K562 (cell line): ENCODE data around the gene UGT2A1. TPM values are rescaled to one million over a fixed set of nuclear protein-coding genes. Genes with fewer than 3 reads are reported as not detected.

ENCODE experiments used
- ATAC-seq: fragments of 200-7000 bp; cut with Tn5 transposase; 3 replicates; pipeline ENCODE4 v1.9.1; 2020; ENCODE audit warnings: moderate library complexity
- BruUV-seq: library from RNA; stranded (reverse); fragments of 400-500 nt; replicated peaks from 2 replicates; lab custom pipeline; 2021; lab: Mats Ljungman, UMichigan
- CTCF ChIA-PET: fragments of 300-600 bp; formaldehyde crosslinking; extraction: SDS; loops from one replicate; lab custom pipeline; 2021; ENCODE audit warnings: low intra/inter-chr PET ratio; lab: Yijun Ruan, JAX
- POLR2A ChIA-PET: fragments of 300-600, 350-650 bp; sonication (Branson Sonifier 250); formaldehyde crosslinking; extraction: SDS; loops from one replicate; lab custom pipeline; 2021; ENCODE audit warnings: antibody characterized with exemption, inconsistent platforms; lab: Yijun Ruan, JAX
- DNase-seq, 4 experiments: peaks; one replicate each; pipeline versions ENCODE4 v3.0.0 to v3.0.0-alpha.2; 2011 to 2018; ENCODE audit warnings: low spot score in 3 of 4, mixed read lengths in 3 of 4; ENCODE audit errors: extremely low read depth in 1 of 4
- FAIRE-seq: peaks from 2 replicates; lab custom pipeline; 2011; peaks lifted over from hg19 to GRCh38; lab: Jason Lieb, UNC
- H2AFZ ChIP-seq: 2 replicates; pipeline ENCODE4 v1.6.0; 2011; ENCODE audit warnings: low read depth, low read length, control low read depth, inconsistent platforms
- H3K27ac ChIP-seq: fragments of 200-600 bp; 3 replicates; pipeline ENCODE4 v1.8.0; 2011; ENCODE audit warnings: low read depth, mild to moderate bottlenecking, control low read depth, inconsistent platforms, low read length, moderate library complexity, mixed read lengths; ENCODE audit errors: extremely low read depth
- H3K27me3 ChIP-seq, 2 experiments: fragments of 300-600 bp in 1 of 2; 2 replicates in 1 of 2; 3 replicates in 1 of 2; pipeline versions ENCODE4 v1.6.0 to v1.8.0; 2011; ENCODE audit warnings: inconsistent platforms in 2 of 2, low read length in 2 of 2, mild to moderate bottlenecking in 1 of 2, mixed read lengths in 1 of 2, moderate library complexity in 1 of 2; ENCODE audit not compliant: control insufficient read depth in 2 of 2, insufficient read depth in 2 of 2
- H3K36me3 ChIP-seq: fragments of 300-600 bp; 3 replicates; pipeline ENCODE4 v1.8.0; 2011; ENCODE audit warnings: mild to moderate bottlenecking, low read length, inconsistent platforms; ENCODE audit not compliant: control insufficient read depth, insufficient read depth
- H3K4me1 ChIP-seq, 2 experiments: fragments of 200-600 bp in 1 of 2; replicated peaks in 1 of 2; 2 replicates in 1 of 2; 3 replicates in 1 of 2; pipeline versions ENCODE4 v1.5.1 to v1.8.0; 2011; ENCODE audit warnings: inconsistent platforms in 2 of 2, low read length in 2 of 2, mild to moderate bottlenecking in 1 of 2, mixed read lengths in 1 of 2, moderate library complexity in 1 of 2; ENCODE audit not compliant: control insufficient read depth in 2 of 2, insufficient read depth in 2 of 2
- H3K4me2 ChIP-seq: 2 replicates; pipeline ENCODE4 v1.6.1; 2011; ENCODE audit warnings: low read length, control low read depth, inconsistent platforms, mixed read lengths; ENCODE audit not compliant: insufficient read depth
- H3K4me3 ChIP-seq: fragments of 200-600 bp; sonication (generic), shearing (Covaris generic); 2 replicates; pipeline ENCODE4 v1.5.1; 2016; ENCODE audit warnings: control low read depth, inconsistent platforms
- H3K79me2 ChIP-seq: fragments of 200-600 bp; 3 replicates; pipeline ENCODE4 v1.8.0; 2011; ENCODE audit warnings: low read length, inconsistent platforms; ENCODE audit not compliant: control insufficient read depth, insufficient read depth
- H3K9ac ChIP-seq, 2 experiments: 2 replicates each; pipeline versions ENCODE4 v1.6.0 to v1.6.1; 2011; ENCODE audit warnings: low read depth in 2 of 2, low read length in 2 of 2, control low read depth in 1 of 2, inconsistent platforms in 1 of 2, mild to moderate bottlenecking in 1 of 2, mixed read lengths in 1 of 2; ENCODE audit not compliant: insufficient read depth in 1 of 2
- H3K9me1 ChIP-seq: one replicate; pipeline ENCODE4 v1.6.0; 2011; ENCODE audit warnings: inconsistent platforms, mild to moderate bottlenecking, low read length, moderate library complexity; ENCODE audit not compliant: control insufficient read depth, insufficient read depth
- H3K9me3 ChIP-seq: replicated peaks from 2 replicates; pipeline ENCODE4 v1.5.1; 2011; ENCODE audit warnings: low read depth, low read length, inconsistent platforms; ENCODE audit not compliant: control insufficient read depth, insufficient read depth
- H4K20me1 ChIP-seq: replicated peaks from 2 replicates; pipeline ENCODE4 v1.6.1; 2011; ENCODE audit warnings: low read length, inconsistent platforms, mixed read lengths; ENCODE audit not compliant: control insufficient read depth, insufficient read depth
- ARHGAP35 ChIP-seq: fragments of 450-650 bp; IDR thresholded peaks from 2 replicates; pipeline ENCODE4 v1.6.1; 2018; ENCODE audit not compliant: partially characterized antibody
- CAMTA2 ChIP-seq: fragments of 250-450 bp; sonication (Bioruptor Pico); conservative IDR thresholded peaks from 2 replicates; pipeline ENCODE4 v1.5.1; 2022
- CHD1 ChIP-seq: fragments of 200-600 bp; sonication (generic); IDR thresholded peaks from one replicate; pipeline ENCODE4 v1.6.1; 2012; ENCODE audit warnings: mild to moderate bottlenecking, moderate library complexity, low read length, inconsistent platforms
- ETV1 ChIP-seq: fragments of 450-650 bp; conservative IDR thresholded peaks from 2 replicates; pipeline ENCODE4 v1.6.1; 2016; ENCODE audit warnings: missing genetic modification characterization, control low read depth, low read depth, missing compliant biosample characterization
- JUND ChIP-seq, 2 experiments: IDR thresholded peaks; 2 replicates in 1 of 2; 3 replicates in 1 of 2; pipeline ENCODE4 v1.6.1; 2011; ENCODE audit warnings: borderline replicate concordance in 2 of 2, low read depth in 2 of 2, low read length in 2 of 2, improper control_type of control experiment in 1 of 2, missing biosample characterization in 1 of 2, missing genetic modification characterization in 1 of 2, missing genetic modification reagents in 1 of 2
- NFIC ChIP-seq: fragments of 450-650 bp; IDR thresholded peaks from 2 replicates; pipeline ENCODE4 v1.6.1; 2017; ENCODE audit warnings: mild to moderate bottlenecking, inconsistent platforms
- NUFIP1 ChIP-seq: fragments of 450-650 bp; IDR thresholded peaks from 2 replicates; pipeline ENCODE4 v1.6.1; 2018; ENCODE audit not compliant: partially characterized antibody
- TRIM28 ChIP-seq: fragments of 450-650 bp; IDR thresholded peaks from 2 replicates; pipeline ENCODE4 v1.6.1; 2017
- ZNF146 ChIP-seq: IDR thresholded peaks from one replicate; pipeline ENCODE4 v1.6.1; 2018; ENCODE audit warnings: missing compliant biosample characterization; ENCODE audit not compliant: unreplicated experiment
- ZNF445 ChIP-seq: fragments of 250-450 bp; sonication (Bioruptor Pico); IDR thresholded peaks from 2 replicates; pipeline ENCODE4 v1.4.0; 2020; ENCODE audit warnings: low read depth, mild to moderate bottlenecking, moderate library complexity
- ZNF586 ChIP-seq: fragments of 450-650 bp; formaldehyde crosslinking; conservative IDR thresholded peaks from 2 replicates; pipeline ENCODE4 v1.4.0; 2020; ENCODE audit warnings: mild to moderate bottlenecking, moderate library complexity
- WGBS: fragments of 100-300 bp; shearing (Covaris generic); methylation state at CpG from one replicate; pipeline ENCODE4 v1.1.6; 2016; ENCODE audit warnings: low coverage, mixed read lengths; ENCODE audit not compliant: insufficient coverage; ENCODE audit errors: missing lambda C conversion rate; 5-methylcytosine and 5-hydroxymethylcytosine counted together
- in situ Hi-C: fragments of 300-500 bp; cut with MboI; formaldehyde crosslinking; loops from 4 replicates; pipeline ENCODE4 v1.15.0; 2018; ENCODE audit warnings: inconsistent platforms, mixed read lengths
- intact Hi-C: fragments of 100-400 bp; cut with micrococcal nuclease; formaldehyde crosslinking; loops from 2 replicates; pipeline ENCODE4 v1.14.2; 2022
- polyA plus RNA-seq, 8 experiments: library from polyadenylated mRNA; depleted of rRNA in 4 of 8; stranded (reverse) in 5 of 8; unstranded in 3 of 8; fragments of >200 nt; fragmentation: Nextera tagmentation in 2 of 8; fragmentation: Illumina TruSeq in 1 of 8; extraction: Ambion mirVana in 2 of 8; extraction: Trizol in 1 of 8; gene quantifications; 2 replicates each; pipeline versions ENCODE4 v1.2.1 to v1.2.3, GENCODE V29; 2011 to 2014; ENCODE audit warnings: inconsistent platforms in 1 of 8, missing spikeins in 1 of 8
- total RNA-seq, 7 experiments: library from RNA; depleted of rRNA in 6 of 7; stranded (reverse); fragments of >200 nt in 6 of 7; fragmentation: Illumina TruSeq in 2 of 7; extraction: Trizol in 2 of 7; gene quantifications; 2 replicates each; pipeline versions ENCODE4 v1.2.1 to v1.2.3, GENCODE V29; 2011 to 2021; ENCODE audit warnings: low replicate concordance in 1 of 7
- TF ChIP-seq, protein P1 (sequence below): fragments of 250-450 bp; sonication (Bioruptor Pico); IDR thresholded peaks from 2 replicates; pipeline ENCODE4 v1.5.0; 2020; ENCODE audit warnings: mild to moderate bottlenecking
- TF ChIP-seq, protein P2 (sequence below): fragments of 450-650 bp; formaldehyde crosslinking; IDR thresholded peaks from 2 replicates; pipeline ENCODE4 v1.4.0; 2020; ENCODE audit warnings: mild to moderate bottlenecking, moderate library complexity
- TF ChIP-seq, protein P3 (sequence below), 3 experiments: fragments of 200-800 bp in 1 of 3; sonication (Bioruptor generic) in 1 of 3; sonication (generic) in 1 of 3; formaldehyde crosslinking in 1 of 3; IDR thresholded peaks; 2 replicates each; pipeline versions ENCODE4 v1.6.1 to v1.8.0; 2016 to 2022; ENCODE audit warnings: mild to moderate bottlenecking in 2 of 3, missing compliant biosample characterization in 2 of 3, missing genetic modification characterization in 2 of 3, missing genetic modification reagents in 1 of 3

UGT2A1 gene
- total and polyA plus RNA-seq, 9 of the 15 experiments (the other 6 are each of a cell fraction or from before 2014, with no cell fraction given): 0.03 TPM; not detected in 8

DNA sequence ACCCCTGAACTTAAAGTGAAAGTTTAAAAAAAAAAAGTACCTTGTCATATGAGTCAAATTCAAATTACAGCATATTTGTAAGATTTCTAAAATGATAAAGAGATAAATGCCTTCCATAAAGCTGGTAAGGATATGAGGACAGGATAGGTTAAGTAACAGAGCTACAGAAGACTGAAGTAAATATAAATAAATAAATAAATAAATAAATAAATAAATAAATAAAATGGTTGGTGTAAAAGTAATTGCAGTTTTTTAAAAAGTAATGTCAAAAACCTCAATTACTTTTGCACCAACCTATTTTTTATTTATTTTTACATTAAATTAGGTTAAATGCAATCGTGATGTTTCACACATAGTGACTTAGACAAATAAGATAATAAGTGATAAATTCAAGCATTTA lies 75.8 kb downstream of the UGT2A1 start:
- 0% methylated on average over 1 of the region's 1 CpG for WGBS
- in situ Hi-C loops (no loop called here), intact Hi-C loops (no loop called here)
- POLR2A ChIA-PET: no interaction called here
- ATAC-seq (no peak), FAIRE-seq (no peak)
- H3K36me3 ChIP-seq: no peaks in the 10 kb centered on the region
- no peak overlapping the region for H3K4me2 ChIP-seq
- 0 out of 2 replicates have a peak, but pooled peaks cover 2% of the 10 kb centered on the region for H3K9me3 ChIP-seq
- no peak overlapping the region for H3K9ac ChIP-seq
- CTCF ChIA-PET: no interaction called here
- H3K27me3 ChIP-seq: no peaks in the 10 kb centered on the region
- BruUV-seq: no TSS peak
- no peaks in the 10 kb centered on the region for H3K79me2 ChIP-seq
- H3K4me3 ChIP-seq: no peak overlapping the region
- no peaks in the 10 kb centered on the region for H3K4me1 ChIP-seq
- H3K9me1 ChIP-seq: no peaks in the 10 kb centered on the region
- TF ChIP-seq, protein P1, sequence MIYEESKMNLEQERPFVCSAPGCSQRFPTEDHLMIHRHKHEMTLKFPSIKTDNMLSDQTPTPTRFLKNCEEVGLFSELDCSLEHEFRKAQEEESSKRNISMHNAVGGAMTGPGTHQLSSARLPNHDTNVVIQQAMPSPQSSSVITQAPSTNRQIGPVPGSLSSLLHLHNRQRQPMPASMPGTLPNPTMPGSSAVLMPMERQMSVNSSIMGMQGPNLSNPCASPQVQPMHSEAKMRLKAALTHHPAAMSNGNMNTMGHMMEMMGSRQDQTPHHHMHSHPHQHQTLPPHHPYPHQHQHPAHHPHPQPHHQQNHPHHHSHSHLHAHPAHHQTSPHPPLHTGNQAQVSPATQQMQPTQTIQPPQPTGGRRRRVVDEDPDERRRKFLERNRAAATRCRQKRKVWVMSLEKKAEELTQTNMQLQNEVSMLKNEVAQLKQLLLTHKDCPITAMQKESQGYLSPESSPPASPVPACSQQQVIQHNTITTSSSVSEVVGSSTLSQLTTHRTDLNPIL (CRISPR knock-in tag): no peak
- no peak for TF ChIP-seq JUND (IDR thresholded peaks at IDR 0.05; ENCODE audit: borderline replicate concordance, low read depth, low read length)
- no peak for TF ChIP-seq JUND (tag; IDR thresholded peaks at IDR 0.05; ENCODE audit: borderline replicate concordance, low read depth, low read length)
- TF ChIP-seq ZNF445 (CRISPR knock-in tag): no peak
- no peak for TF ChIP-seq CHD1
- no peak for TF ChIP-seq NFIC
- TF ChIP-seq ETV1 (tag): no peak
- TF ChIP-seq ZNF146 (CRISPR knock-in tag): no peak
- TF ChIP-seq, protein P2, sequence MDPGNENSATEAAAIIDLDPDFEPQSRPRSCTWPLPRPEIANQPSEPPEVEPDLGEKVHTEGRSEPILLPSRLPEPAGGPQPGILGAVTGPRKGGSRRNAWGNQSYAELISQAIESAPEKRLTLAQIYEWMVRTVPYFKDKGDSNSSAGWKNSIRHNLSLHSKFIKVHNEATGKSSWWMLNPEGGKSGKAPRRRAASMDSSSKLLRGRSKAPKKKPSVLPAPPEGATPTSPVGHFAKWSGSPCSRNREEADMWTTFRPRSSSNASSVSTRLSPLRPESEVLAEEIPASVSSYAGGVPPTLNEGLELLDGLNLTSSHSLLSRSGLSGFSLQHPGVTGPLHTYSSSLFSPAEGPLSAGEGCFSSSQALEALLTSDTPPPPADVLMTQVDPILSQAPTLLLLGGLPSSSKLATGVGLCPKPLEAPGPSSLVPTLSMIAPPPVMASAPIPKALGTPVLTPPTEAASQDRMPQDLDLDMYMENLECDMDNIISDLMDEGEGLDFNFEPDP (CRISPR knock-in tag): no peak
- TF ChIP-seq, protein P3, sequence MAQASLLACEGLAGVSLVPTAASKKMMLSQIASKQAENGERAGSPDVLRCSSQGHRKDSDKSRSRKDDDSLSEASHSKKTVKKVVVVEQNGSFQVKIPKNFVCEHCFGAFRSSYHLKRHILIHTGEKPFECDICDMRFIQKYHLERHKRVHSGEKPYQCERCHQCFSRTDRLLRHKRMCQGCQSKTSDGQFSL (CRISPR knock-in tag; IDR thresholded peaks at IDR 0.05): no peak
- TF ChIP-seq, protein P3 (tag; IDR thresholded peaks at IDR 0.05): no peak
- no peak for TF ChIP-seq NUFIP1
- TF ChIP-seq CAMTA2 (CRISPR knock-in tag): no peak
- TF ChIP-seq ARHGAP35: no peak
- no peak for TF ChIP-seq ZNF586
- no peak for TF ChIP-seq TRIM28
- TF ChIP-seq, all 486 proteins: peak for 0
- Histone ChIP-seq H3K27ac (no peak overlapping the region), H4K20me1 (no peaks in the 10 kb centered on the region), H2AFZ (no peak overlapping the region)
- DNase-seq: no peak
